ENCODE results near the gene DBI.
A peak's percentile ranks its signal among the peaks of the same experiment; 100 is the strongest.
"Not testable (repeated sequence)": the region's sequence is repeated elsewhere in the genome, so short reads cannot be mapped to it uniquely, and the experiment has no call there.

DBI gene

DNA sequence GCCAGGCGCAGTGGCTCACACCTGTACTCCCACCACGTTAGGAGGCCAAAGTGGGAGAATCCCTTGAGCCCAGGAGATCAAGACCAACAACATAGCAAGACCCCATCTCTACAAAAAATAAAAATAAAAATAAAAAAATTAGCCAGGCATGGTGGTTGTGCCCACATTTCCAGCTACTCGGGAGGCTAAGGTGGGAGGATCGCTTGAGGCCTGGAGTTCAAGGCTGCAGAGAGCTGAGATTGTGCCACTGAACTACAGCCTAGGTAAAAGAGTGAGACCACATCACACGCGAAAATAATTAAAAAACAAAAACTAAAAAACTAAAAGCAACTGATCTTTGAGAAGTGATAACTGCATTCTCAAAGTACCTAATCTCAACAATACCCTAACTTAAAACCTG, 2.0 kb upstream of the DBI start:
- DNase-seq (ENCODE audit: low read depth in 2 of 3, low spot score in 2 of 3): no peak

DNA sequence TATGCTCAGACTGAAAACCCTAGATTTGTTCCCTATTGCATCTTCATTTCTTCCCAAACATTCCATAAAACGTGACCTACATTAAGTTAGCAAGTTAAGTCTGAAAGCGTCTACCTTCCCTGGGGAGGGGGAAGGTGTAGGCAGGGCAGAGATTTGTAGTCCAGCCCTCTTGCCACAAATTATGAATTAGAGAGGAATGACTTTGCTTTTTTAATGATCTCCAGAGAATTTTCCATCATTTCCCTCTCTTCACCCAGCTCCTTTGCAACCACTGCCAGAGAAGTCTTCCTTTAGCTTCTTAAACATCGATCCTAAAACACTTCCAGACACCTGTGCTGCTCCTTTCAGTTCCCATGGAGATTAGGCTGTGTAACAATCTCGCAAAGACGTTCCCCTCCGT, 1.3 kb upstream of the DBI start:
- no peak for DNase-seq (ENCODE audit: low read depth in 2 of 3, low spot score in 2 of 3)

DNA sequence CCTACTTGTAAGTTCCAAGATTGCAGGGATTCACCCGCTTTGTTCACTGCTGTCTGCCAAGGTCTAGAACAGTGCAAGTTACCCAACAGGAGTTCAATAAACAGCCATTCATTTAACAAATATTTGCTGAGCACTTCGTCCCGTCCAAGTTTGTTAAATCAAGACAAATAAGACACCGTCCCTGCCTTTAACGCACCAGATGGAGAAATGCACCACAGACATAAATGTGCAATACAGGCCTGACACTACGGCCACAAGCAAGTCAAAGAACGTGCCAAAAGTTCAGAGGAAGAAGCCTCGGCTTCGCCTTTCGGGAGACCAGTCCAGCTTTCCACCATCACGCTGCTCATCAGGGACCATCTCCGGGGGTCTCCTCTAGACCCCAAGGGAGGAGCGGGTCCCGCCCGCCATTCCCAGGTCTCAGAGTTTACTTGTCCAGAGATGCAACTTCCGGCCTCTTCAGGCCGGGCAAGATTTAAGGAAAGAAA, 572 bp upstream of the DBI start:
- no peak for DNase-seq (ENCODE audit: low read depth in 2 of 3, low spot score in 2 of 3)

DNA sequence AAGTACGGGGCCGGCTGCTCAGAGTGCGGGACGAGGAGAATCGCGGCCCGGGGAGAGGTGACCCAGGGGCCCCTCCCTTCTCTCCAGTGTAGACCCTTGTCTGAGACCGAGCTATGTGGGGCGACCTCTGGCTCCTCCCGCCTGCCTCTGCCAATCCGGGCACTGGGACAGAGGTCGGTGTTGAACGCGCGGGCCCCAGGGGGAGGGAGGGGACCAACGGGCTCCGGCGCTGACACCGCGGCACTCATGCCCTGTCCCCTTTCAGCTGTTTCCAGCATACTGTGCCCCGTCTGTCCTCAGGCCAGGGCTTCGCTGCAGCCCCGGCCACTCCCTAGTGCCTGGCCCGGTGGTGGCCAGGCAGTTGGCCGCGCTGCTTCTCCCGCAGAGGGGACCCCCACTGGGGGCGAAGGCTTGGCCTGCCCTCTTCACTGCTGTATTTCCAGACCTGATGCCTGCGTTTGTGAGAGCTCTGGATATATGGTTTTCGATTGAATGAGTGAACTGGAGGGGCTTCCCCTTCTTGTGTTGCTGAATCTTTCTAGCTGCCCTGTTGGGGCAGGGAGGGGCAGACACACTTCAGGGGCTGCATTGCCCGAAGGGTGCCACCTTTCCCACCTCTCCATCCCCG, 809 bp downstream of the DBI start:
- DNase-seq (ENCODE audit: low read depth in 2 of 3, low spot score in 2 of 3): peak; percentile 20 to 32 (median 26)

DNA sequence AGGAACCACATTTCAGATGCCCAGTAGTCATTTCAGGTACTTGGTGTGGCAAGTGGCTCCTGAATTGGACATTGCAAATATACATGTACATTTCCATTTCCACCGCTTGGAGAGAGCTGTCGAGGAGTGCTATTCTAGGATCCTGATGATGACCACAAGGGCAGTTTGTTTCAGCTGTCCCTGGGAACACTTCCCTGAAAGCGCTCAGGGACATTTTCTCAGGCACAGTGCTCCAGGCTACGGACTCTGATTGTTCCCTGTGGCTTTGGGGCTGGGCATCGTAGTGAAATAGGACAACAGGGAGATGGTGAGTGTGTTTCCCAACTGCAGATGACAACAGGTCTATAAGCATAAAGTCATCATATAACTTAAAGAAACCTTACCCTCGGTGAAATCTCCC, 3.1 kb downstream of the DBI start:
- DNase-seq (ENCODE audit: low read depth in 2 of 3, low spot score in 2 of 3): no peak

DNA sequence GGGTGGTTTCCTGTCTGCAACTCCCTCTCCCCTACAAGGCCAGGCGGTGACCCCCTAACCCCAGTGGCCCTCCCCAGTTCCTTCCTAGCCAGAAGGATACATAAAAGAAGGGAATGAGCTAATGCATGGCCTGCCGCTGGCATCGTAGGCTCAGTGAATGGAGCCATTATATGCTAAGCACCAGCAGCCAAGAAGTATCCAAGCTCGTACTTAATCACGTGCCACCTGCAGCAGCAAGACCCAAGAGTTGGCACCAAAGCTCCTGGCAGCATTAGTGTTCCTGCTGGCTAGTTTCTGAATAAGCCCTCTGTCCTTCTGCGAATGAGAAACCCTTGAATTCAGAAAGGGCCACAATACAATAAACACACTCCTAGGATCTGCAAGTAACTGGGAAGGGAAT, 4.3 kb downstream of the DBI start:
- no peak for DNase-seq (ENCODE audit: low read depth in 2 of 3, low spot score in 2 of 3)

DNA sequence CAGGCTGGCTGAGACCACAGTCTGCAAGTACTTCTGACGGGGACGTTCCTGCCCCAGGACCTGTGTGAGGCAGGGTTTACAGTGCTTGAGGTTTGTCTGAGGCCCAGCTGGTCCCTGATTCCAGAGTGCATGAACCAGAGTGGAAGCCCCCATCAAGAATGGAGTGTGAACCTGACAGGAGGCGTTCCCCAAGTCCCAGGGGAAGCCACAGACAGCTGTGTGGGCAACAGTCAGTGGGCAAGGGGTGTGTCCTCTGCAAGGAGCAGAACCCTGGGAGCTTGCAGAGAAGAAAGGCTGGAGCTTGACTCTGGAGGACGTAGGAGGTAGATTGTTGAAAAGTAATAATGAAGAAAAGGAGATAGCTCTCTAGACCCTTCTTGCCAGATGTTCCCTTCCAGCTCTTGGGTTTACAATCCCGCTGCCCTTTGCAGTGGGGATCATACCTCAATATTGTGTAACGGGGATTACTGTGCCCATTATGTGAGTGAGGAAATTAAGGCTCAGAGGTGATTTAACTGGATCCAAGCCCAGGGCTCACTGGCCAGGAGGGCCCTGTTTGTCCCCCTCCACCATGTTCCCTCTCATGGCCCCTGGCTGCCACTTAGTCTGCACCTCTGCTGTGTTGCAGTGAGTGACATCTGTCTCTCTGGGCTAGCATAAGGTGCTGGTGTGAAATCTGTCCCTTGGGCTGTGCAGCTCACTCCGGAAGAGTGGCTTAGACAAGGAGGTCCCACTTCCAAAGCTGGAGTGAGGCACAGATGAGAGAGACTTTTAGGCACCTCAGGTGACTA, 6.2 kb downstream of the DBI start:
- no peak for DNase-seq (ENCODE audit: low read depth in 2 of 3, low spot score in 2 of 3)

DNA sequence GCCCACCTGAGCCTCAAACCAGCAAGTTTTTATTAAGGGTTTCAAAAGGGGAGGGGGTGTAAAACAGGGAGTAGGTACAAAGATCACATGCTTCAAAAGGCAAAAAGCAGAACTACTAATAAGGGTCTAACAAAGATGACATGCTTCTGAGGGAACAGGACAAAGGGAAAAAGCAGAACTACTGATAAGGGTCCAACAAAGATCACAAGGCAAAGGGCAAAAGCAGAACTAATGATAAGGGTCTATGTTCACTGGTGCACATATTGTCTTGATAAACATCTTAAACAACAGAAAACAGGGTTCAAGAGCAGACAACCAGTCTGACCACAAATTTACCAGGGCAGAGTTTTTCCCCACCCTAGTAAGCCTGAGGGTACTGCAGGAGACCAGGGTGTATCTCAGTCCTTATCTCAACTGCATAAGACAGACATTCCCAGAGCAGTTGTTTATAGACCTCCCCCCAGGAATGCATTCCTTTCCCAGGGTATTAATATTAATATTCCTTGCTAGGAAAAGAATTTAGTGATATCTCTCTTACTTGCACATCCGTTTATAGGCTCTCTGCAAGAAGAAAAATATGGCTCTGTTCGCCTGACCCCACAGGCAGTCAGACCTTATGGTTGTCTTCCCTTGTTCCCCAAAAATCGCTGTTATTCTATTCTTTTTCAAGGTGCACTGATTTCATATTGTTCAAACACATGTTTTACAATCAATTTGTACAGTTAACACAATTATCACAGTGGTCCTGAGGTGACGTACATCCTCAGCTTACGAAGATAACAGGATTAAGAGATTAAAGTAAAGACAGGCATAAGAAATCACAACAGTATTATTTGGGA, 7.3 kb downstream of the DBI start:
- not testable (repeated sequence) for DNase-seq (ENCODE audit: low read depth in 2 of 3, low spot score in 2 of 3)

DNA sequence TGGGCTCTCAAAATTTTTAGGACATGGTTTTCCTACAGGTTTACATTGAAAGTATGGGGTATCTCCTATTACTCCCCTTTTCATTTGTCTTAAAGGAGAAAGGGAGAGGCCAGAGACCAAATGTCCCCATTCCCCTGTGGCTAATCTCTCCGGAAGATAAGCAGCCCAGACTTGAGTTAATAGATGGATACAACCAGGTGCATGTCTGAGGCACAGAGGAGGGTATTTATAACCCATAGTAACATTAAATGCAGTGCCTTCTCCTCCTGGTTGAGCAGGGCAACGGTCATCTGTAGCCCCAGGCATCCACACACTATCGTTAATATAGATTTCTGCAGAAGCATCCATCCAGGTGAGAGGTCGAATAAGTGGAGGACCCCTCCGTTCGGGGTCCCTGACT, 9.6 kb downstream of the DBI start:
- not testable (repeated sequence) for DNase-seq (ENCODE audit: low read depth in 2 of 3, low spot score in 2 of 3)

DNA sequence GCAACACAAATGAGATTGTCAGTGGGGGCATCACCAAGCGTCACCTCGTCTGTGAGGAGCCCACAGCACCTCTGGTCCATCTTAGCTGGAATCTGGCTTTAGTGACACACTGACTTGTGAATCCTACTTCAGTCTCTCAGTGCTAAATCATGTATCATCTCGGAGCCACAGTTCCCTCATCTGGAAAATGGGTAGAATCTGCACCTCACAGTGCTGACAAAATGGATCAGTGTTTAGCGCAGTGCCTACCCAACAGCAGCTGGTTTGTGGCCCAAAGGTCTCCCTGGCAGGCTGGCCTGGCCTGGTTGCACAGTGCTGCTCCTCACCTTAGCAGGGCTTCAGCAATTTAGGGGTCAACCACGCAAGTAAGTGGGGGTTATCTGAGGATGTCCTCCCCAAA, 10.0 kb downstream of the DBI start:
- no peak for DNase-seq (ENCODE audit: low read depth in 2 of 3, low spot score in 2 of 3)

DNA sequence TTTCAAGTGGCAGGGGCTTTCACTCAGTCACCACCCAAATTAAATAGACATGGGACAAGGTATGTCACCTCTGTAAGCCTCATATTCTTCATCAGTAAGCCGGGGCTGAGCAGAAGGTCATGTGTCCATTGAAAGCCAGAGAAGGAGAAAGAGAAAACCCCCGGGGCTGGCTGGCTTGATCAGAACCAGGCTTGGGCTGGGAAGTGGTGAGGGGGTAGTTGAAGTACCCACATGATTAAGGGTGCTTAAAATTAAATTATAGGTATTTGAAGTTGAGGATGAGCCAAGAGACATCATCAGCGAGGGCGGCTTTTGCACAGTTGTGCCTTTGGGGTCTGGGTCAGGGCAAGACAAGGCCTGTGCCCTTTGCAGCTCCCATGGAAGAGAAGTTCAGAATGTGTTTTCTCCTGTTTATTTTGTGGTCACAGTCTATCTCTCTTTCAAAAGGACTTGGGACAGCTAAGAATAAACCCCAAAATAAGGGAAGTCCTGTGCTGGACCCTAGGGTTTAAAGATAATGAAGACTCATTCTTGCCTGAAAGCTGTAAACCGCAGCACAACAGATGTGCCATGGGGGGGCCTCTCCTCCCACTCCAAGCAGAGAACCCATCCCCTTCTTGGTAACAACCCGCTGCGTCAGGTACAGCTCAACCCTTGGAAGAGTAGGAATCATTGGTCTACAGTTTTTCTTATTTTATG, 10.7 kb downstream of the DBI start:
- no peak for DNase-seq (ENCODE audit: low read depth in 2 of 3, low spot score in 2 of 3)

DNA sequence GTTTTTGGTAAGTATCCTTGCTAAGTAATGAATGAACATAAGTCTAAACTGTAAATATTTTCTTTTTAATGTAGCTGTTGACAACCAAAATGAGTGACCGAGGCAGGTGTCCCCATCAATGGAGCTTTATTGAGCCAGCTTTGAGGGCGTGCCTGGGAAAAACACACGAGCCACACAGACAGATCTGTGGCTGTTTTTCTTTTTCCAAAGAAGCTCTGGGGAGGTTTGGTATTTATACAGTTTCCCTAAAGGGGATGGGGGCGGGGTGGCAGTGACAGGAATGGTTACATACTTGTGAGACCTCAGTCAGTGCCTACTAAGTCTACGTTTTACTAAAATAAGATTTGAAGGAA, 11.2 kb downstream of the DBI start:
- no peak for DNase-seq (ENCODE audit: low read depth in 2 of 3, low spot score in 2 of 3)

DNA sequence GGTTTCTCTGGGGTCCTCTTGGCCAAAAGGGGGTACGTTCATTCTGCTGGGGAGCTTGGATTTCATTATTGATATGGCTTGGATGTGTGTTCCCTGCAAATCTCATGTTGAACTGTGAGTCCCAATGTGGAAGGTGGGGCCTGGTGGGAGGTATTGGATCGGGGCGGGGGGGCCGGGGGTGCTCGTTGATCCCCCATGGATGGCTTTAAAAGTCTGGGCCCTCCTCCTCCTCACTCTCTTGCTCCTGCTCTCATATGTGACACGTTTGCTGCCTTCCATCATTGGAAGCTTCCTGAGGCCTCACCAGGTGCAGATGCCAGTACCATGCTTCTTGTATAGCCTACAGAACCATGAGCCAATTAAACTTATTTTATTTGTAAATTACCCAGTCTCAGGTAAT, 11.8 kb downstream of the DBI start:
- no peak for DNase-seq (ENCODE audit: low read depth in 2 of 3, low spot score in 2 of 3)

DNA sequence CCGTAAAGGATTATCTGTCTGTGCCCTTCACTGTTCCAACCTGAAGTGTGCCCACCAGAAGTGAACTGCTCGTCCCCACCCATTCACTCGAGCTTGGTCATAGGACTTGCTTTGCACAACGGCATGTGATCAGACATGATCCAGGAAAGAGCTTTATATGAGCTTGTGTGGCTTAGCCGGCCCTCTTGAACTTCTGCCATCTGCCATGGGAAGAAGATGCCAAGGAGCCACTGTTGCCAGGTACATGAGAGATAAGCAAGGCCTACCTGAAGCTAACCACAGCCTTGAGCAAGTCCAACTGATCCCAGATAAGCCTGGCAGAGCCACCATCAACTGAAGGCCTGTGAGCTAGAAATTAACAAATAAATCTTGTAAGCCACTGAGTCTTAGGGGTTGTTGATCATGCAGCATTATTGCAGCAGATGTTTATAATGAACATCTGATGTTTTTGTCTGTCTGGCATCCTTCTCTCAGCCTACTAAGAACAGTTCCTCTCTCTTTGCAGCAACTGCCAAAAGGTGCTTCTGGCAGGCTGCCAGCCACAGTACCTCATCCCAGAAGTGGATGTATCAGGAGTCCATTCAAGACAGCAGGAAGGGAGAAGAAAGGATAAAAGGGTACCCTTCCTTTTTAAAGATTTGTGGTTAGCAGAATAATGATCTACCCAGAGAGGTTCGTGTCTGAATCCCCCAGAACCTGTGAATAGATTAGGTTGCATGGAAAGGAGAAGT, 16.8 kb downstream of the DBI start:
- no peak for DNase-seq (ENCODE audit: low read depth in 2 of 3, low spot score in 2 of 3)

DNA sequence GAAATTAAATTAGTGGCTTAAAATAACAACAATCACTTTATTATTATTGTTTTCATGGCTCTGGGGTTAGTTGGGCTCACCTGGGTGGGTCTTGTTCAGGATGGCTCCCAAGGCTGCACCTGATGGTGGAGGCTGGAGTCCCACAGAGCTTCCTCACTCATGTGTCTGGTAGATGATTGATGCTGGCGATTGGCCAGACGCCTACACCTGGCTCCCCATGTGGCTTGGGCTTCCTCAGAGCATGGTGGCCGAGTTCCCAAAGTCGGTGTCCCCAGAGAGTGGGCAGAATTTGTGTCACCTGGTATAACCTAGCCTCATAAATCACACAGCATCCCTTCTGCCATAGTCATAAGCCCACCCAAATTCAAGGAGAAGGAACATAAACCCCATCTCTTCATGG, 18.2 kb downstream of the DBI start:
- no peak for DNase-seq (ENCODE audit: low read depth in 2 of 3, low spot score in 2 of 3)

DNA sequence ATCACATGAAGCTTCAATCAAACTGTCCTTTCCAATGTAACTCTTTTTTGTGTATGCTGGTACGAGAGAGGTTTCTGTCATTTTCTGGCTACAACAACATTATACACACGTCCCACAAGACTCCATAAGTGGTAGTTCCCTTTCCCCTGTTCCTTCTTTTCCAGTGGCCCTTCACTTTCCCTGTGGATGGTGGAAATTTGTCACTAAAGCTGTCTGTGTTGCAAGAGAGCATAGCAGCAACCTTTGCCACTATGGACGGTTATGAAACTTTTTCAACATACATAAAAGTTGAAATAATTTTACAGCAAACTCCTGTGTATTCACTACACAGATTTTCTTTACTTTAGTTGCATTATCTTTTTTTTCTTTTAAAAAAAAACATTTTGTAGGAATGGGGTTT, 18.7 kb downstream of the DBI start:
- DNase-seq (ENCODE audit: low read depth in 2 of 3, low spot score in 2 of 3): no peak

DNA sequence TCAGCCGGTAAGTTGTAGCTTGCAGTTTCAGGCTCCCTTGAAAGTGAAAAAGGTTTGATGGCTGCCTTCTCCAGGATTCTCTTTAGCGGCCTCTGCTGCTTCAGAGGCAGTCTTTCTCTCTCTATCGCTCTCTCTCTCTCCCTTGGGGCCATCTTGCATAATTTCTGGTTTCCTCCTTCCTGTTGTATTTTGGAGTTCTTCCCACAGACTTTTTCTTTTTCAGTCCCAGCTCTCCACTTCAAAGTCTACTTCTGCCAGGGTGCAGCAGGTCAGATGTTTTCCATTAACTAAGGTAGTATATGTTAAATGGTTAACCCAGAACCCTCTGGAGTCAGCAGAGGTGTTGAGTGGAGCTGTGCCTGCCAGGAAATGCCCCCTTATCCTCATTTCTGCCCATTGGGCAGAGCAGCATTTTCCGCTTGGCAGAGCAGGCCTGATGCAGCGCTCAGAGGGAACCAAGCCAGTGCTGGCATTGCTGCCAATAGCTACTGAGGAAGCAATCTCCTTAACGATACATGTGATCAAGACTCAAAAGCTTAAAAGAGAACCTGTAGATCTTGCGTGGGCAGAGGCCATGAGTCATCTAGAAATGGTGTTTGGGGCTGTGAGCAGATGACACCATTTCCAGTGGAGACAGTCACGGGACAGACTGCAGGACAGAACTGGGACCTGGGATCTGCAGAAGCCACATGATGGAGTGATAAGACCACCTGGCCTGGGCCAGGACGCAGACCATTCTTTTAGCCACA, 20.8 kb downstream of the DBI start:
- DNase-seq (ENCODE audit: low read depth in 2 of 3, low spot score in 2 of 3): no peak

DNA sequence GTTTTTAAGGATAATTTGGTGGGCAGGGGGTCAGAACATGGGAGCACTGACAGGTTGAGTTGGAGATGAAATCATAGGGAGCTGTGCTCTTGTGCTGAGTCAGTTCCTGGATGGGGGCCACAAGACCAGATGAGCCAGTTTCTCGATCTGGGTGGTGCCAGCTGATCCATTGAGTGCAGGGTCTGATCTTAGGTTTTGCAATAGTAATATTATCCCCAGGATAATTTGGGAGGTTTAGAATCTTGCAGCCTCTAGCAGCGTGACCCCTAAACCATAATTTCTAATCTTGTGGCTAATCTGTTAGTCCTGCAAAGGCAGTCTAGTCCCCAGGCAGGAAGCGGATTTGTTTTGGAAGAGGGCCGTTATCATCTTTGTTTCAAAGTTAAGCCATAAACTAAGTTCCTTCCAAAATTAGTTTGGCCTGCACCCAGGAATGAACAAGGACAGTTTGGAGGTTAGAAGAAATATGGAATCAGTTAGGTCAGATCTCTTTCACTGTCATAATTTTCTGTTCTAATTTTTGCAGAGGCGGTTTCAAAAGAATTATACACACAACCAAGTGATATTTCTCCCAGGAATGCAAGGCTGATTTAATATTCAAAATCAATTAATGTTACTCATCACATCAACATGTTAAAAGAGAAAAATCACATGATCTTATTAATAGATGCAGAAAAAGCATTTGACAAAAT, 23.0 kb downstream of the DBI start:
- DNase-seq (ENCODE audit: low read depth in 2 of 3, low spot score in 2 of 3): no peak

DNA sequence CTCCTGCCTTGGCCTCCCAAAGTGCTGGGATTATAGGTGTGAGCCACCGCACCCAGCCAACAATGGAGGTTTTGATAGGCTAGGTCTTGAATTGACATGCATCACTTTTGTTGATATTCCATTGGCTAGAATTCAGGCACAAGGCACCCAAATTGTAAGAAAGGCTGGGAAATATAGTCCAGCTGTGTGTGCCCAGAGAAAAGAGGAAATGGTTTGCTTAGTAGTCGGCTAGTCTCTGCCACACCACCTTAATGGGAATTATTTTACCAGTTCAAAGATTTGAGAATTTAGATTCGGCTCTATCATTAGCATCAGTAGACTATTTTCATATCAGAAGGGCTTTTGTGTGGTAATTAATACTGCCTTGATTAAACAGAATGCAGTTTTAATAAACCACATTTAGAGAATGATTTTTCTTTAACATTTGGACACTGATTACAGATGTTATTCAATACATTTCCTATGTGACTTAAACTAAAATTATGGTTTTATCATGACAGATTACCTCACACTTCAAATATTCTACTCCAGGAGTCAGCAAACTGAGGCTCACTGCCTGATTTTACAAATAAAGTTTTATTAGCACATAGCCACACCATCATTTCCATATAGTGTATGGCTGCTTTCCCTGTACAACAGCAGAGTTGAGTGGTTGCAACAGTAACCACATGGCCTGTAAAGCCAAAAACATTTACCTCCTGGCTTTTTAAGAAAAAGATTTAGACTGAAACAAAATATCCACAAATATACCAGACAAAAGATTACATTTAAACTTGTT, 27.4 kb downstream of the DBI start:
- no peak for DNase-seq (ENCODE audit: low read depth in 2 of 3, low spot score in 2 of 3)

Measured in activated CD8-positive, alpha-beta memory T cell treated with anti-CD3 and anti-CD28 coated beads for 48 hours (primary cell).